ENCODE results near the gene ACP1. TPM values are rescaled to one million over a fixed set of nuclear protein-coding genes. Genes with fewer than 3 reads are reported as not detected.

ACP1 gene
- total RNA-seq, 2 donors from 2014 or later, result 62.0 to 74.2 TPM

DNA sequence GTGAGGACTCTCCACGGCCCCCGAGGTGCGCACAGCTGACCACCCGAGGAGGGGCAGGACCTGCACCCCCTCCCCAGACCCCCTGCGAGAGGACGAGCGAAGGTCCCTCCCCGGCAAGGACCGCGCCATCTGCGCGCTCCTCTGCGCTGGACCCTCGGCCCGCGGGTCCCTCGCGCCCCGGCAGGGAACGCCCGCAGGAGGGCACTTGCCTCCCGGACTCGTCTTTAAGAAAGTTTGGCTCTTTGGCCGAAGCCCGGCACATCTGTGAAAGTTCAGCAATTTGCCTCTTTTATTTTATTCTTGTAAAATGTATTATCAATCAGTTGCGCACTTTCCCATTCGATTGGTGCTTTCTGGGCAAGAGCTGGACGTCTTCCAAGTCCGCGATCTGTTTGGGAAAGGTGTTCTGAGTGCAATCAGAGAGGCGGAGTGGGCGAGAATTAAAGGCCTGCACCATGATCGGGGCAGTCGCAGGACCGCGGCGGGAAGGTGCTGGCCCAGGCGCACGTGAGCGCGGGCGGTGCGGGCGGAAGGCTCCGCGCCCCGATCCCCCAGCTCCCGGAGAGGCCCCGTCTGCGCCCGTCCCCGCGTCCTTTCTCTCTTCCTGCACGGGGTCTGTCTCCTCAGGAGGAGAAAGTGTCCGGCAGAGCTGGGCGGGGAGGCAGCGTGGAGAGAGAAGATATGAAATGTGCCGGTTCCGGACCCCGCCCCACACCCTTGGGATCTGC is 24.8 kb downstream of the ACP1 start:
- peak overlapping the region; percentile 11 to 46 for H3K4me3 ChIP-seq
- no peaks in the 10 kb centered on the region for H3K36me3 ChIP-seq (replicated peaks in 1 of 2; ENCODE audit: insufficient read depth in 1 of 2, low read depth in 2 of 2)
- H3K9me3 ChIP-seq, result no peaks in the 10 kb centered on the region
- DNase-seq, result peak; percentile 69 to 71 (median 70)
- H3K4me1 ChIP-seq, result peaks cover 23% of the 10 kb centered on the region
- intact Hi-C loops (cut with DNase I), result loop anchor here (5.0 kb wide), 1 partner anchor 117 kb away; no protein-coding TSS in a partner anchor
- peak overlapping the region; percentile 72 to 92 (median 90) for H3K27ac ChIP-seq
- H3K27me3 ChIP-seq, result no peaks in the 10 kb centered on the region
- 1% methylated on average over 32 to 60 of the region's 60 CpGs for WGBS, 2 donors
- peak; percentile 47 for ATAC-seq
- TF ChIP-seq, protein P1, sequence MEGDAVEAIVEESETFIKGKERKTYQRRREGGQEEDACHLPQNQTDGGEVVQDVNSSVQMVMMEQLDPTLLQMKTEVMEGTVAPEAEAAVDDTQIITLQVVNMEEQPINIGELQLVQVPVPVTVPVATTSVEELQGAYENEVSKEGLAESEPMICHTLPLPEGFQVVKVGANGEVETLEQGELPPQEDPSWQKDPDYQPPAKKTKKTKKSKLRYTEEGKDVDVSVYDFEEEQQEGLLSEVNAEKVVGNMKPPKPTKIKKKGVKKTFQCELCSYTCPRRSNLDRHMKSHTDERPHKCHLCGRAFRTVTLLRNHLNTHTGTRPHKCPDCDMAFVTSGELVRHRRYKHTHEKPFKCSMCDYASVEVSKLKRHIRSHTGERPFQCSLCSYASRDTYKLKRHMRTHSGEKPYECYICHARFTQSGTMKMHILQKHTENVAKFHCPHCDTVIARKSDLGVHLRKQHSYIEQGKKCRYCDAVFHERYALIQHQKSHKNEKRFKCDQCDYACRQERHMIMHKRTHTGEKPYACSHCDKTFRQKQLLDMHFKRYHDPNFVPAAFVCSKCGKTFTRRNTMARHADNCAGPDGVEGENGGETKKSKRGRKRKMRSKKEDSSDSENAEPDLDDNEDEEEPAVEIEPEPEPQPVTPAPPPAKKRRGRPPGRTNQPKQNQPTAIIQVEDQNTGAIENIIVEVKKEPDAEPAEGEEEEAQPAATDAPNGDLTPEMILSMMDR (IDR thresholded peaks at IDR 0.05), result no peak
- peak in 2 of 3 donors; percentile 52 to 62 for TF ChIP-seq POLR2A (IDR thresholded peaks at IDR 0.05)

DNA sequence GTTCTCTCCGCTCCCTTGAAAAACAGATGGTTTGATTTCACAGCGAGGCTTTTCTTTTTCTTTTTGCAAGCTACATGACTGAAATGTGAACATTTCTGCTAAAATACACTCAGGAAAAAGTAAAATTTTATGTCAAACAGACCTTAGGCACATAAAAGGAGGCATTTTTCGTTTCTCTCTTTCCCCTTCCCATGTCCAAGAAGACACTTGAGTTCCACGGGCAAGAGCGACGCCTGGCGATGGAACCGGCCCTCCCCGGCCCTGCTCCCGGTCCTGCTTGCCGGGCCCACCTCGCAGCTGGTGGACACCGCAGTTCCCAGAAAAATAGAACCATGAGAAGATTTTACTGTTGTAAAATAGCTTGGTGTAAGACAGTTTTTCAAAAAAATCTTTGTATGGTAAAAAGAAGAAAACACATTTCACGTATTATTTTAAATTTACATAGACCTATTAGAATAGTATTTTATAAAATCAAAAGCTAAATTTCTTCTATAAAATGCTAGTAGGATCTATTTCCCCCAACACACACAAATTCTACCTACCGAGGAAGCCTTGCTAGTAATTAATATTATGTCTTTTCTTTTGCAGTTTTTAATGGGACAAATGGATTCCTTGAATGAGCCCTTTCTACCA is 25.5 kb downstream of the ACP1 start:
- ATAC-seq, result peak; percentile 62
- Histone ChIP-seq H3K27me3 (no peaks in the 10 kb centered on the region), H3K9me3 (no peaks in the 10 kb centered on the region), H3K36me3 (replicated peaks in 1 of 2; ENCODE audit: insufficient read depth in 1 of 2, low read depth in 2 of 2) (no peaks in the 10 kb centered on the region), H3K4me3 (peak overlapping the region; percentile 11 to 46), H3K27ac (peak overlapping the region in 3 of 4 donors; percentile 89 to 92 (median 90)), H3K4me1 (peaks cover 16% of the 10 kb centered on the region)
- intact Hi-C loops (cut with DNase I), result no loop called here
- DNase-seq, result peak; percentile 80 to 87 (median 84)
- TF ChIP-seq POLR2A (IDR thresholded peaks at IDR 0.05), result no peak
- TF ChIP-seq, protein P1 (IDR thresholded peaks at IDR 0.05), result peak; percentile 54 to 91 (median 85)
- 3 to 4% methylated on average over 15 of the region's 15 CpGs for WGBS, 2 donors

DNA sequence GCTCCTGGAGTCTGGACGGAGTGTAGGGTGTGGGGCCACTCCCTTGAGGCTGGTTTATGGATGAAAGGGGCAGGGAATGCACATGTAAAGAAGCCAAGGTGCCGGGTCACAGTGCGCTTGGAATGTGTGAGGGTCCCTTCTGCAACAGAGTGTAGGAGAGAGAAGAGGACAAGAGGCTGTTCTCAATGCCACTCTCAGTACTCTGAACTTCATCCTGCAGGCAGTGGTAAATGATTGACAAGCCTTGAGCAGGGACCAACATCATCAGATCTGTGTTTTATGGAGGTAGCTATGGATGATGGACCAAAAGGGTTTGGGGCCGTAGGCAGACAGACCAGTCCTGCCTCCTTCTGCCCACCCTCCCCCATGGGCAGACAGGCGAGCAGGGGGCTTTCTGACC is 30.3 kb downstream of the ACP1 start:
- no peak for TF ChIP-seq POLR2A (IDR thresholded peaks at IDR 0.05)
- TF ChIP-seq, protein P1 (IDR thresholded peaks at IDR 0.05), result no peak
- no peaks in the 10 kb centered on the region for H3K4me1 ChIP-seq
- intact Hi-C loops (cut with DNase I), result no loop called here
- no peaks in the 10 kb centered on the region for H3K27me3 ChIP-seq
- DNase-seq, result no peak
- no peaks in the 10 kb centered on the region for H3K9me3 ChIP-seq
- H3K27ac ChIP-seq, result no peak overlapping the region
- 63 to 66% methylated on average over 5 of the region's 5 CpGs for WGBS, 2 donors
- H3K36me3 ChIP-seq (replicated peaks in 1 of 2; ENCODE audit: insufficient read depth in 1 of 2, low read depth in 2 of 2), result no peaks in the 10 kb centered on the region
- ATAC-seq, result no peak
- no peak overlapping the region for H3K4me3 ChIP-seq

DNA sequence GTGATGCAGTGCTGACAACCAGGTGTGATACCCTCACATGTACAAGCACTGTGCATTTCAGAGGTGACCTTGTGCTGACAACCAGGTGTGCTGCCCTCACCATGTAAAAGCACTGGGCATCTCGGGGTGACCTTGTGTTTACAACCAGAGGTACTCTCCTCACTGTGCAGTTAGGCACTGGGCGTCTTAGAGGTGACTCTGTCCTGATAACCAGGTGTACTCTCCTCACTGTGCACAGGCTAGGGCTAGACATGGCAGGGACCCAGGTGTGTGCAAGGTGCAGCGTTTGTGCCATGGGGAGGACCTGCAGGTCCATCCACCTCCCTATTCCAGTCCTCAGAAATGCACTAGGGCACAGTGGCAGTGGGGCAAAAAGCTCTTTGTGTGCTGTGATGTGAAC is 31.6 kb downstream of the ACP1 start:
- no peak for DNase-seq
- H3K27me3 ChIP-seq, result no peaks in the 10 kb centered on the region
- ATAC-seq, result no peak
- no peaks in the 10 kb centered on the region for H3K4me1 ChIP-seq
- no peaks in the 10 kb centered on the region for H3K9me3 ChIP-seq
- intact Hi-C loops (cut with DNase I), result no loop called here
- no peak overlapping the region for H3K4me3 ChIP-seq
- whole genome bisulfite sequencing, 2 donors, result 42 to 50% methylated on average over 1 to 3 of the region's 3 CpGs
- no peak overlapping the region for H3K27ac ChIP-seq
- H3K36me3 ChIP-seq (replicated peaks in 1 of 2; ENCODE audit: insufficient read depth in 1 of 2, low read depth in 2 of 2), result no peaks in the 10 kb centered on the region
- TF ChIP-seq, protein P1 (IDR thresholded peaks at IDR 0.05), result no peak
- TF ChIP-seq POLR2A (IDR thresholded peaks at IDR 0.05), result no peak

Measured in body of pancreas (tissue), 4 donors.